ENCODE measurements around the gene GHDC. TPM values are rescaled to one million over a fixed set of nuclear protein-coding genes. Genes with fewer than 3 reads are reported as not detected.

The GHDC gene
- polyA plus RNA-seq, 1 donor from 2014 or later = 3.2 TPM

DNA sequence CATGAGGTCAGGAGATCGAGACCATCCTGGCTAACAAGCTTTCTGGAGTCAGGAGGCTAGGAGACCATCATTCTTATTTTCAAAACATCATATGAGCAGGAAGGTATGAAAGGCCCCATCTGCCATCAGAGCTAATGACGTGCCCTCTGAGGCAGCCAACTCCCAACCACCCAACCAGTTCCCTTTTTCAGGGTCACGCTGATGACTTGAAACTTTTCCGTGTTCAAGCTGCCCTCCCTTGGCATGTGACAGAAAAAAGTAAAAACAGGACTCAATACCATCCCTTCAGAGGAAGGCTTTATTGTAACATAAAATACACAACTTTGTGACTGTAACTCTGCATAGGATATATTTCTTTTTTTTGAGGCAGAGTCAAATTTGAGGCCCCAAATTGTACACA lies 4.6 kb upstream of the GHDC start:
- Histone ChIP-seq H3K4me3 (ENCODE audit: low read length) (no peak overlapping the region), H4K20me1 (ENCODE audit: insufficient read depth) (no peaks in the 10 kb centered on the region), H2AFZ (ENCODE audit: low read depth, low read length) (no peak overlapping the region), H3K9me3 (ENCODE audit: low read length) (no peaks in the 10 kb centered on the region), H3K27ac (ENCODE audit: low read length) (no peak overlapping the region), H3K36me3 (ENCODE audit: insufficient read depth, low read length) (no peaks in the 10 kb centered on the region), H3F3A (ENCODE audit: insufficient read depth, low read length, poor library complexity, severe bottlenecking) (no peaks in the 10 kb centered on the region), H3K9me2 (ENCODE audit: insufficient read depth, low read length) (no peaks in the 10 kb centered on the region), H3K4me2 (ENCODE audit: low read length) (no peak overlapping the region), H3K79me2 (replicated peaks; ENCODE audit: insufficient read depth, low read length) (no peaks in the 10 kb centered on the region), H3K9ac (ENCODE audit: low read length) (no peak overlapping the region), H3K27me3 (ENCODE audit: insufficient read depth, low read depth, low read length) (no peaks in the 10 kb centered on the region)
- TF ChIP-seq POLR2AphosphoS5 (IDR thresholded peaks at IDR 0.05) (no peak), TAF1 (IDR thresholded peaks at IDR 0.05; ENCODE audit: low read depth) (no peak), EZH2 (IDR thresholded peaks at IDR 0.05; ENCODE audit: borderline replicate concordance, insufficient read depth, low read length, poor library complexity, severe bottlenecking) (no peak), SMC3 (conservative IDR thresholded peaks at IDR 0.05; ENCODE audit: poor library complexity) (no peak), RAD21 (conservative IDR thresholded peaks at IDR 0.05) (no peak), MXI1 (conservative IDR thresholded peaks at IDR 0.05; ENCODE audit: poor library complexity, severe bottlenecking) (no peak)

GRCh38 chr17:42197564-42198156 lies 3.4 kb upstream of the GHDC start:
- Histone ChIP-seq H3K36me3 (ENCODE audit: insufficient read depth, low read length) (no peaks in the 10 kb centered on the region), H3K27me3 (ENCODE audit: insufficient read depth, low read depth, low read length) (no peaks in the 10 kb centered on the region), H3K9me2 (ENCODE audit: insufficient read depth, low read length) (no peaks in the 10 kb centered on the region), H3F3A (ENCODE audit: insufficient read depth, low read length, poor library complexity, severe bottlenecking) (no peaks in the 10 kb centered on the region), H2AFZ (ENCODE audit: low read depth, low read length) (no peak overlapping the region), H4K20me1 (ENCODE audit: insufficient read depth) (no peaks in the 10 kb centered on the region), H3K4me2 (ENCODE audit: low read length) (no peak overlapping the region), H3K4me3 (ENCODE audit: low read length) (no peak overlapping the region), H3K9ac (ENCODE audit: low read length) (no peak overlapping the region), H3K79me2 (replicated peaks; ENCODE audit: insufficient read depth, low read length) (no peaks in the 10 kb centered on the region), H3K27ac (ENCODE audit: low read length) (no peak overlapping the region), H3K9me3 (ENCODE audit: low read length) (no peaks in the 10 kb centered on the region)
- TF ChIP-seq RAD21 (conservative IDR thresholded peaks at IDR 0.05) (no peak), REST (IDR thresholded peaks at IDR 0.05; ENCODE audit: borderline replicate concordance) (no peak), EP300 (conservative IDR thresholded peaks at IDR 0.05; ENCODE audit: poor library complexity, severe bottlenecking) (no peak), SMC3 (conservative IDR thresholded peaks at IDR 0.05; ENCODE audit: poor library complexity) (no peak), EZH2 (IDR thresholded peaks at IDR 0.05; ENCODE audit: borderline replicate concordance, insufficient read depth, low read length, poor library complexity, severe bottlenecking) (no peak), POLR2AphosphoS5 (IDR thresholded peaks at IDR 0.05) (no peak), MXI1 (conservative IDR thresholded peaks at IDR 0.05; ENCODE audit: poor library complexity, severe bottlenecking) (no peak), CTCF (IDR thresholded peaks at IDR 0.05; ENCODE audit: poor library complexity, severe bottlenecking) (no peak), TAF1 (IDR thresholded peaks at IDR 0.05; ENCODE audit: low read depth) (no peak)

Data from neural cell (in vitro differentiated cells).